ENCODE results near the gene HERPUD2.
"Not testable (repeated sequence)": the region's sequence is repeated elsewhere in the genome, so short reads cannot be mapped to it uniquely, and the experiment has no call there.

GRCh38 chr7:35690614-35691013, 4.3 kb downstream of the HERPUD2 start:
- TF ChIP-seq NRF1 (IDR thresholded peaks at IDR 0.05; ENCODE audit: low read depth, low read length); NFIC (IDR thresholded peaks at IDR 0.05; ENCODE audit: borderline replicate concordance); FOXJ3 (CRISPR knock-in tag; IDR thresholded peaks at IDR 0.05); MAX (IDR thresholded peaks at IDR 0.05; ENCODE audit: low read depth); CTCF (IDR thresholded peaks at IDR 0.05); USF1 (IDR thresholded peaks at IDR 0.05; ENCODE audit: borderline replicate concordance, low read depth); REST (IDR thresholded peaks at IDR 0.05; ENCODE audit: low read depth, low read length); TEAD4 (IDR thresholded peaks at IDR 0.05; ENCODE audit: borderline replicate concordance, insufficient read depth); POLR2AphosphoS5 (IDR thresholded peaks at IDR 0.05; ENCODE audit: low read depth, low read length); TCF12 (IDR thresholded peaks at IDR 0.05): not testable (repeated sequence)
